ENCODE measurements around the gene RICTOR.

DNA sequence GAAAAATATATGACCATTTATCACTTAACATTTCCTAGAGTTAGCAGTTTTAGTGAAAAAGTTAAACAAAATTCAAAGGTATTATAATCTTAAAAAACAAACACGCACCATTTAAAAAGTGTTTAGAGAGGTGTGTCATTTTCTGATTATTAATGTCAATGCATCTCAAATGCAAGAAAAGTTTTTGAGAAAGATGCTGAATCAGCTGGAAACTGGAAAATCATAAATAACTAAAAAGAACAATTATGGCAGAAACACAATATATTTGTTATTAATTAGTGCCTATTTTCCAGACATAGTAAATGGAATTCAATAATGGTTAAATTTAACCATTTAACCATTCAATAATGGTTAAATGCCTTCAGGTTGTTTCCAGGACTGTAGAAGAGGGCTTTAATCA is 64.9 kb downstream of the RICTOR start:
- TF ChIP-seq POLR2AphosphoS5 (IDR thresholded peaks at IDR 0.05) (no peak), EP300 (IDR thresholded peaks at IDR 0.05) (no peak)
